ENCODE data around the gene WASL.

DNA sequence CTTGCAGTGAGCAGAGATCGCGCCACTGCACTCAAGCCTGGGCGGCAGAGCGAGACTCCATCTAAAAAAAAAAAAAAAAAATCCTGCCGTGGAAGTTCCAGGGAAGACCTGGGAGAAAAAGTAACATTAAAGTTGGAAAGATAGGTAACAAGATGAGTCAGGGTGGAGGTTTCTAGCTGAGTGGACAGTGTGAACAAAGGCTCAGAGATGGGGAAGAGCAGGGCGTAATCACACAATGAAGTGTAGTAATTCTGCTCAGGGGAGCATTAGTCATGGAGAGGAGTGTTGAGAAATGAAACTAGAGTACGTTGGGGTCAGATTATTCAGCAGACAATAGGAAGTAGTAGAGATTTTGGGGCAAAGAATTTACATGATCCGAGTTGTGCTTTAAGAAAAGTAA, 21.6 kb upstream of the WASL start:
- TF ChIP-seq STAT5B (CRISPR knock-in tag; IDR thresholded peaks at IDR 0.05) (no peak), POLR2A (IDR thresholded peaks at IDR 0.05; ENCODE audit: insufficient read depth in 1 of 2, low read depth in 2 of 2, low read length in 2 of 2) (no peak), HES4 (CRISPR knock-in tag; IDR thresholded peaks at IDR 0.05; ENCODE audit: borderline replicate concordance) (no peak), NFE2L1 (CRISPR knock-in tag; IDR thresholded peaks at IDR 0.05; ENCODE audit: borderline replicate concordance) (no peak), BHLHE40 (IDR thresholded peaks at IDR 0.05; ENCODE audit: low read length) (no peak), ZNF670 (CRISPR knock-in tag; IDR thresholded peaks at IDR 0.05; ENCODE audit: borderline replicate concordance) (no peak), POLR2AphosphoS5 (IDR thresholded peaks at IDR 0.05; ENCODE audit: low read depth, low read length) (no peak)
